IgD-negative memory B cell (primary cell): ENCODE data around the gene FAM20C. TPM values are rescaled to one million over a fixed set of nuclear protein-coding genes. Genes with fewer than 3 reads are reported as not detected.
"Not testable (repeated sequence)": the region's sequence is repeated elsewhere in the genome, so short reads cannot be mapped to it uniquely, and the experiment has no call there.

Experiments
- H3K27ac Mint-ChIP-seq, 3 donors: one replicate each; pipeline ENCODE4 v1.8.0; 2020 to 2022; ENCODE audit warnings: mild to moderate bottlenecking in 3 of 3, mixed read lengths in 3 of 3, moderate library complexity in 1 of 3
- H3K27me3 Mint-ChIP-seq: one replicate; pipeline ENCODE4 v1.8.0; 2021; ENCODE audit warnings: mixed read lengths
- H3K36me3 Mint-ChIP-seq: one replicate; pipeline ENCODE4 v1.8.0; 2020; ENCODE audit warnings: mild to moderate bottlenecking, mixed read lengths
- H3K4me1 Mint-ChIP-seq, 3 donors: one replicate each; pipeline ENCODE4 v1.8.0; 2020 to 2022; ENCODE audit warnings: mixed read lengths in 3 of 3, mild to moderate bottlenecking in 1 of 3
- H3K4me3 Mint-ChIP-seq, 4 donors: one replicate each; pipeline ENCODE4 v1.8.0; 2020 to 2022; ENCODE audit warnings: mild to moderate bottlenecking in 4 of 4, mixed read lengths in 4 of 4, moderate library complexity in 3 of 4
- H3K9me3 Mint-ChIP-seq, 3 donors: one replicate each; pipeline ENCODE4 v1.8.0; 2020 to 2021; ENCODE audit warnings: mixed read lengths in 3 of 3, mild to moderate bottlenecking in 1 of 3
- polyA plus RNA-seq: library from polyadenylated mRNA; unstranded; fragments of 300-500 nt; fragmentation: Illumina TruSeq; gene quantifications from one replicate; pipeline ENCODE4 v1.2.3, GENCODE V29; 2021

The FAM20C gene
- polyA plus RNA-seq, 1 donor from 2014 or later: not detected

DNA sequence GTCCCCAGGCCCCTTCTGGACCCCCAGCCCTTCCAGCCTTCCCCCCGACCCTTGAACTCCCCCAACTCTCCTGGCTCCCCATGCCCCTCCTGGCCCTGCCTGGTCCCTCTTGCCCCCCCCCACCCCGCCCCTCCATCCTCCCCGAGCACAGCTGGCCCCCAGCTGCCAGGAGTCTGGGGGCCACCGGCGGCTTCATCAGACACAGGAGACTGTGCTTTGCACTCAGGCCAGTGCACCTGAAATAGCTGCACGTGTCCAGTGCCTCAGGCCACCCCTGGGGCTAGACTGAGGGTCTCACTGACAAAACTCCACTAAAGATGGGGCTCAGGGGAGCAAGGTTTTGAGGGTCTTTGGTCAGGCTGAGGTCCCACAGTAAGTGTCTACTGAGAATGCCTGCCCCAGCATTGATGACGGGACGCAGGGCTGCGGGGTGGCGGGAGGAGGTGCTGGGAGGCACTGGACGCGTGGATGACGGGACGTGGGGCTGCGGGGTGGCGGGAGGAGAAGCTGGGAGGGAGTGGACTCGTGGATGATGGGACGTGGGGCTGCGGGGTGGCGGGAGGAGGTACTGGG, 104.1 kb downstream of the FAM20C start:
- peaks cover 10% of the 10 kb centered on the region for H3K27me3 Mint-ChIP-seq
- H3K27ac Mint-ChIP-seq: no peak overlapping the region
- H3K4me3 Mint-ChIP-seq: no peak overlapping the region
- H3K4me1 Mint-ChIP-seq: no peaks in the 10 kb centered on the region
- no peaks in the 10 kb centered on the region for H3K36me3 Mint-ChIP-seq
- H3K9me3 Mint-ChIP-seq: no peaks in the 10 kb centered on the region

DNA sequence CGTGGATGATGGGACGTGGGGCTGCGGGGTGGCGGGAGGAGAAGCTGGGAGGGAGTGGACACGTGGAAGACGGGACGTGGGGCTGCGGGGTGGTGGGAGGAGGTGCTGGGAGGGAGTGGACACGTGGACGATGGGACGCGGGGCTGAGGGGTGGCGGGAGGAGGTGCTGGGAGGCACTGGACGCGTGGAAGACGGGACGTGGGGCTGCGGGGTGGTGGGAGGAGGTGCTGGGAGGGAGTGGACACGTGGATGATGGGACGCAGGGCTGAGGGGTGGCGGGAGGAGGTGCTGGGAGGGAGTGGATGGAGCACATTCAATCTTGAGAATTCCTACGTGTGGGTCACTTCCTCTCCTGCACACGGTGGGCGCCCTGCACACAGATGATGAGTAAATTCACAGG, 104.8 kb downstream of the FAM20C start:
- not testable (repeated sequence) for H3K36me3 Mint-ChIP-seq, H3K9me3 Mint-ChIP-seq, H3K27ac Mint-ChIP-seq, H3K27me3 Mint-ChIP-seq, H3K4me3 Mint-ChIP-seq, H3K4me1 Mint-ChIP-seq

DNA sequence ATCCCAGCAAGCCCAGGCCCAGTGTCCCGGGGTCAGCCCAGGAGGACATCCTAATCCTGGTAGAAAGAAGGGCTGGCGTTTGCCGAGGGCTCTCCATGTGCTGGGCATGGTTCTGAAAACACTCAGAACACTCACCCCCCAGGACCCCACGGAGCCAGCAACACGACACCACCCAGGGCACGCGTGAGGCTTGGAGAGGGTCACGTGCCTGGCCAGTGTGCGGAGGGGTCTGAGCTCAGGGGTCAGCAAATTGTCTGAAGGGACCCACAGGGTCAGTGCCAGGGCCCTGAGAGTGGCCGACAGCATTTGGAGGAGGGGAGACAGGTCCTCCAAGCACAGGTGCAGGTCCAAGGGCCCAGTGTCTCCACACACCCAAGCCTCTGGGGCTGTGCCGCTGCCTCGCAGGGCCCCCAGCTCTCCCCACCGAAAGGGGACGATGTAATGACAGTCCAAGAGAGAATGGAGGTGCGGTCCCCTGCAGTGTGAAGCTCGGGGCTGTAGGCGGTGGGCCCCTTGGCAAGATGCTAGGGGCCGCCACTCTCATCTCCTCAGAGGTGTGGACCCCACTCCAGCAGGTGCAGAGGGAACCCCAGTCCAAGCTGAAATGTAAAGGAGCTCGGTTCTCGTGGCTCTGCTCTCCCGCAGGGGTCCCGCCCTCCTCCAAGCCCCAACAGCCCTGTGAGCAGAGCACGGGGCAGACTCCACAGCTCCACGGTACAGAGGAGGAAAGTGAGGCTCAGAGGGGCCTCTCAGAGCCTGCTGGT, 105.4 kb downstream of the FAM20C start:
- Mint-ChIP-seq H3K27me3 (peaks cover 4% of the 10 kb centered on the region), H3K4me1 (no peaks in the 10 kb centered on the region), H3K36me3 (no peaks in the 10 kb centered on the region), H3K9me3 (no peaks in the 10 kb centered on the region), H3K4me3 (no peak overlapping the region), H3K27ac (no peak overlapping the region)

DNA sequence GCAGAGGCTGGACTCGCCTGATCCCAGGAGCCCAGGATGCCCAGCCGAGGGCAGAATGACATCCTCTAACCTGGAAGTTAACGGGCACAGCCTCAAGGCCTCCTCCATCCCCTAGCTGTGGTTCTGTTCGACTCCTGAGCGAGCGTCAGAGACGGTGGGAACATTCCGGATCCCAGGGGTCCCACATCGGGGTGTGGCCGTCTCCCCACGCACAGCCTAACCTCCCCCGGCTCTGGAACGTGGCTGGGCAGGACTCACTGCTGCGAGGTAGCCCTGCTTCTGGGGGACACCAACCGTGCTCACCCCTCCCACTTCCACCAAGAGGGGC, 106.0 kb downstream of the FAM20C start:
- H3K9me3 Mint-ChIP-seq: no peaks in the 10 kb centered on the region
- no peaks in the 10 kb centered on the region for H3K4me1 Mint-ChIP-seq
- peaks cover 5% of the 10 kb centered on the region for H3K27me3 Mint-ChIP-seq
- H3K4me3 Mint-ChIP-seq: no peak overlapping the region
- no peak overlapping the region for H3K27ac Mint-ChIP-seq
- H3K36me3 Mint-ChIP-seq: no peaks in the 10 kb centered on the region

DNA sequence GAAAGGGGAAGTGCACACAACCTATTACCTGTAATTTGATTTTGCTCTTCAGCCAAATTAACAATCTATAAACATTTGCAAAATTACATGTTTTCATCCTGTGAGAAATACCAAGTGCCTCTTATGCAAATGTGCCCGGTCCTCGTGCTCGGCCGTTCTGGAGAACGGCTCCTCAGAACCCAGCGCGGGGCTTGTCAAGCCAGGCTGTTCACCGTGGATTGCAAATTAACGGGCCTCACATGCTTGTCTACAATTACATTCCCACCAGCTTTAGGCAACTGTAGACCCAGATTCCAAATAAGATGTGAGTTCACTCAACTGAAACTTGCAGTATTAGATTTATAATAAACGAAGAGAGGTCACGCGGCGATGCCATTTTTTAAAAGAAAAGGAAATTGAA, 106.4 kb downstream of the FAM20C start:
- H3K9me3 Mint-ChIP-seq: no peaks in the 10 kb centered on the region
- H3K4me1 Mint-ChIP-seq: no peaks in the 10 kb centered on the region
- no peaks in the 10 kb centered on the region for H3K36me3 Mint-ChIP-seq
- H3K27me3 Mint-ChIP-seq: peaks cover 5% of the 10 kb centered on the region
- H3K4me3 Mint-ChIP-seq: no peak overlapping the region
- no peak overlapping the region for H3K27ac Mint-ChIP-seq

DNA sequence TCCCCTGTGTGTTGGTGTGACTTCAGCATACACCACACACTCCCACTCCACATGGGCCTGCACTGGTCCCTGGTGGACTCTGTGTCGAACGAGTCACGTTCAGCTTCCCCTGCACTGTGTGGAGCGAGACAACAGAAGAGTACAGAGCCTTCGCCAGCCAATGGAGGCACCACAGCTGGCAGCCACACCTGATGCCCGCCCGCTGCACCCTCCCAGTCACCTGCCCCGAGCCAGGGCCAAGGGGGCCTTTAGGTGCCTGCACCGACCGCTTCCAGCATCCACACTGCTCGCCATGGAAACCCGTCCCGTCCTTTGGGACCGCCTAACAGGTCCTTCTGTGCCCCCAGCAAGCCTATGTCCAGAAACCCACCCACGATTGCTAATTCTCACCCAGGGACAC, 106.8 kb downstream of the FAM20C start:
- Mint-ChIP-seq H3K27me3 (peaks cover 5% of the 10 kb centered on the region), H3K36me3 (no peaks in the 10 kb centered on the region), H3K9me3 (no peaks in the 10 kb centered on the region), H3K4me3 (no peak overlapping the region), H3K27ac (no peak overlapping the region), H3K4me1 (no peaks in the 10 kb centered on the region)

DNA sequence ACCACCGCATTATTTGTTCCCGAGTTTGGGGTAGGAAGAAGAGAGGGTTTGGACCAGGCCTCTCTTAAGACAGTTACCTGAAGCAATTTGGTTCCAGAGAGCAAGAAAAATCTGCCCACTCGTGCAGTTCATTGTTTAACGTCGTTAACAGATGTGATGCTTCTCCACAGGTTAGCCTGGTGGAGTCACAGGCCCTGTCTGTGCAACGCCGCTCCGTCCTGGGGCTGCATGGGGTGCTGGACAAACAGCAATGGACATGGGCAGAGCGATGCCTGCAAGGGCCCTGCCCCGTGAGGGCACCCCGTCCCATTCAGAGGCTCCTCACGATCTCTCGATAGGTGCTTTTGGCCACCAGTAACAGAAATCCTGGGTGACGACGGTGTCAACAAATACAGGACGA, 107.3 kb downstream of the FAM20C start:
- Mint-ChIP-seq H3K4me3 (no peak overlapping the region), H3K36me3 (no peaks in the 10 kb centered on the region), H3K9me3 (peaks cover 0 to 3% (median 1%) of the 10 kb centered on the region in 3 donors), H3K4me1 (peaks cover 0 to 2% (median 0%) of the 10 kb centered on the region in 3 donors), H3K27ac (no peak overlapping the region), H3K27me3 (peaks cover 5% of the 10 kb centered on the region)

DNA sequence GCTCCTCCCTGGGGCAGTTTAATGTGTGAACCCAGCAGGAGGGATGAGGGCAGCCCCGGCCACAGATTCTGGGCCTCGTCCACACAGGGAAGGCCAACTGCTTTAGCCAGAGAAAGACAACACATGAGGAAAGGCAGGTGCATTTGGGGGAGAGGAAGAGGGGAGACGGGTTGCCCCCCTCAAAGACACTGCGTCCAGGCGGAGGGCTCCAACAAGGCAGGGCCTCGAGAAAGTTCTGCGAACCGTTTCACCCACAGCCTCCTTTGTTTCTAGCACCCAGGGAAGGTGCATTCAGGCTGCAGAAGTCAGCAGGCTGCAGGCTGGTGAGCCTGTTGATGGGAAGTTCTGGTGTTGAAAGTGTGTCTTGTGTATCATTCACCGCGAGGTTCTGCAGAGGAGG, 107.7 kb downstream of the FAM20C start:
- H3K4me1 Mint-ChIP-seq: peaks cover 0 to 2% (median 0%) of the 10 kb centered on the region in 3 donors
- peaks cover 3% of the 10 kb centered on the region for H3K27me3 Mint-ChIP-seq

DNA sequence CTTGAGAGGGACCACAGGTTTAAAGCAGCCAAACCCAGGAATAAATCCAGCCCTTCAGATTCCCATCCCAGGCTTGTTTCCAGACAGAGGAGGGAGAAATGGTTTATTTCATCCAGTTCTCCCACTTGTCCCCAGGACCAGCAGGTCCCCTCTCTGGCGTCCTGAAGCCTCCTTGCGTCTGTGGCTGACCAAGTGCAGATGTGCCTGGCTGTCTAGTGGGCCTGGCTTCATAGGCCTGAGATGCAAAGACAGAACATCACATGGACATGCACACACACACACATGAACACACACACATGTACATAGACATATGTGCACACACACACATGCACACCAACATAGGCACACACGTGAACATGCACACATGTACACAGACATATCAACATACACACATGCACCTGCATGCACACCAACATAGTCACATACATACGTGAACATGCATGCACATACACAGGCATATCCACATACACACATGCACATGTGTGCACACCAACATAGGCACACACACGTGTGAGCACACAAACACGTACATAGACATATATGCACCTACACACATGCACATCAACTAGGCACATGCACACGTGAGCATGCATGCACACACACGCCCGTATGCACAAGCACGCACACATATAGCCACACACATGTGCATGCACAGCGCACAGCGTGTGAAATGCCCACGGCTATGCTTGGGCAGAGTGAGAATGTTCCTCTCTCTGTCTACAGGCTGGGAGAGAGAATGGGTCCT, 108.3 kb downstream of the FAM20C start:
- H3K4me1 Mint-ChIP-seq: peaks cover 0 to 2% (median 0%) of the 10 kb centered on the region in 3 donors
- H3K9me3 Mint-ChIP-seq: peaks cover 0 to 3% (median 2%) of the 10 kb centered on the region in 3 donors
- no peak overlapping the region for H3K4me3 Mint-ChIP-seq
- H3K27me3 Mint-ChIP-seq: peaks cover 2% of the 10 kb centered on the region
- H3K36me3 Mint-ChIP-seq: no peaks in the 10 kb centered on the region
- H3K27ac Mint-ChIP-seq: no peak overlapping the region

More for the DNA sequence above, 107.7 kb downstream of the FAM20C start:
- H3K27ac Mint-ChIP-seq: no peak overlapping the region
- no peaks in the 10 kb centered on the region for H3K36me3 Mint-ChIP-seq
- peaks cover 0 to 3% (median 2%) of the 10 kb centered on the region in 3 donors for H3K9me3 Mint-ChIP-seq
- H3K4me3 Mint-ChIP-seq: no peak overlapping the region

DNA sequence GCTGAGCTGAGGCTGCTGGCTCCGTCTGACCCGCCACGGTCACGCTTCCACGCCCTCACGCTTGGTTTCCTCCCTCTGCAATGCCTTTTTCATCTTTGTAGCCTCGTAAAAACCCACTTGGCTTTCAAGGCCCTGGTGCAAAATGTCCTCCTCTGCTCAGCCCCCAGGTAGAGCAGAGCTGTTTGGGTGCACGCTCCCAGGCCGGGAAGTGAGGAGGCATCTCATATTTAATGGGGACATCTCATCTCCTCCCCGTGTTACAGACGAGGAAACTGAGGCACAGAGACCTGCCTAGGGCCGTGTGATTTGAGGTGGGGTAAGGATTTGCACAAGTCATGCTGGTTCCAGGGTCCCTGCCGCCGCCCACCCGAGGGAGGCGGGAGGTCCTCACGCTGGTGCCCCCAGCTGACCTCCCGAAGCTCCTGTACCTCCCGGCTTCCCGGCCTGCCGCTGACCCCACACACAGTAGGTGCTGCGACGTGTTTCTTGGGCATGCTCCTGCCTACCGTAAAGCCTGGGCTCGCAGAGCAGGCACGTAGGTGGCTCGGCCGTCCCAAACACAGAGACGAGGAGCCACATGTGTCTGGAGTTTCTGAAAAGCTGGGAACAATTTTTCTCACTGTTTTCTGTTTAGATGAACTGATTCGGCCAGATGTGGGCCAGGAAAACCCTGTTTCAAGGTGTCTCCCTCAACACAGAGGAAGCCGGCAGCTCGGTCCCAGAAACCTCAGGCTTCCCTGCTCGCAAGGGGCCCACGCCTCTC, 109.1 kb downstream of the FAM20C start:
- Mint-ChIP-seq H3K9me3 (peaks cover 0 to 3% (median 2%) of the 10 kb centered on the region in 3 donors), H3K4me1 (peaks cover 0 to 2% (median 0%) of the 10 kb centered on the region in 3 donors), H3K27ac (no peak overlapping the region), H3K27me3 (peaks cover 1% of the 10 kb centered on the region), H3K36me3 (no peaks in the 10 kb centered on the region), H3K4me3 (no peak overlapping the region)

DNA sequence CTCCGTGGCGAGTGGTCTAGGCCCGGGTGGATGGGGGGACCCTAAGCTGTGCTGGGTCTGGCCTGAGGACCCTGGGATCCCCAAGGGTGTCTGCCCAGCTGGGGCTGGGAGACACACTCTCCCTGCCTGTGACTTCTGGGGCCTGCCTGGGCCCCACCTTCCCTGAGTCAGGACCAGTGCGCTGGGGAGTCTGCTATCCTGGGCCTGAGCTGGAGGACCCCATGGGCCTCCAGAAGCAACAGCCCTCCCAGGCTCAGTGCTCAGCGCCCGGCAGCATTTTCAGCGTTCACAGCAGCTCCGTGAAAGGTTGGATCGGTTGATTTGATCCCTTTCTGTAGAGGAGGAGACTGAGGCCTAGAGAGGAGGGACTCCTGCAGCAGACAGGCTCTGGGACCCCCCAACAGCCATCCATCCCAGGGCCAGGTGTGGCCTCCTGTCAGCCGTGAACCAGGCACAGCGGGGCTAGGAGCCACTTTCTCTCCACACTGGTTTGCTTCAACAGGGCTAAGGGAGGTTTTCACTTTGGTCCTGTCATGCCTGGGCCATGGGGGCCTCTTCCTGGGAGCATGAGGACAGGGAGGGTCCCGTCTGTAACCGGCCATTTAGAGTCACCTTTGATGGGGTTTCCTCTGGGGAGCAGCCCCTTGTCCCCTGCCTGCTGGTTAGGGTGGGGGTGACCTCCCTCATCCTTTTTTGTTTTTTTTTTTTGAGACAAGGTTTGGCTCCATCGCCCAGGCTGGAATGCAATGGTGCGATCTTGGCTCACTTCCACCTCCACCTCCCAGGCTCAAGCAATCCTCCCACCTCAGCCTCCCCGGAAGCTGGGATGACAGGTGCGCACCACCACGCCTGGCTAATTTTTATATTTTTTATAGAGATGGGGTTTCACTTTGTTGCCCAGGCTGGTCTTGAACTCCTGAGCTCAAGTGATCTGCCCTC, 110.0 kb downstream of the FAM20C start:
- no peak overlapping the region for H3K27ac Mint-ChIP-seq
- no peaks in the 10 kb centered on the region for H3K36me3 Mint-ChIP-seq
- H3K4me3 Mint-ChIP-seq: no peak overlapping the region
- H3K27me3 Mint-ChIP-seq: peaks cover 1% of the 10 kb centered on the region
- peaks cover 0 to 2% (median 0%) of the 10 kb centered on the region in 3 donors for H3K4me1 Mint-ChIP-seq
- peaks cover 2 to 3% (median 2%) of the 10 kb centered on the region in 3 donors for H3K9me3 Mint-ChIP-seq

DNA sequence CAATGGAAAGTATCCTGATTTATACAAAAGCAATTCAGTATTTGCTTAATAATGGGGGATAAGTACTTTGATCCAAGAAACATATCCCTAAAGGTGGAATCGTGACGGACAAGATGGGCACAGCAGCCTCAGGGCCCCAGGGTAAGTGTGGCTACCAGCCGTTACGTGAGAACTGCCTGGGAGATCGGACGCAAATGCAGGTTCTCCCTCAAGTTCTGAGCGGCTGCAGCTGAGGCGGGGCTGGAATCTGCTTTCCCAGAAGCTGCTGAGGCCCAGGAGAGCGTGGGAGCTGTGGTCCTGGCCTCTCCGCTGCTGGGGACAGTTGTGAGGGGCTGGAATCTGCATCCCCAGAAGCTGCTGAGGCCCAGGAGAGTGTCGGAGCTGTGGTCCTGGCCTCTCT, 111.1 kb downstream of the FAM20C start:
- Mint-ChIP-seq H3K4me1 (peaks cover 0 to 2% (median 0%) of the 10 kb centered on the region in 3 donors), H3K9me3 (peaks cover 2 to 9% (median 4%) of the 10 kb centered on the region in 3 donors), H3K27ac (no peak overlapping the region), H3K36me3 (no peaks in the 10 kb centered on the region), H3K27me3 (peaks cover 1% of the 10 kb centered on the region), H3K4me3 (no peak overlapping the region)

DNA sequence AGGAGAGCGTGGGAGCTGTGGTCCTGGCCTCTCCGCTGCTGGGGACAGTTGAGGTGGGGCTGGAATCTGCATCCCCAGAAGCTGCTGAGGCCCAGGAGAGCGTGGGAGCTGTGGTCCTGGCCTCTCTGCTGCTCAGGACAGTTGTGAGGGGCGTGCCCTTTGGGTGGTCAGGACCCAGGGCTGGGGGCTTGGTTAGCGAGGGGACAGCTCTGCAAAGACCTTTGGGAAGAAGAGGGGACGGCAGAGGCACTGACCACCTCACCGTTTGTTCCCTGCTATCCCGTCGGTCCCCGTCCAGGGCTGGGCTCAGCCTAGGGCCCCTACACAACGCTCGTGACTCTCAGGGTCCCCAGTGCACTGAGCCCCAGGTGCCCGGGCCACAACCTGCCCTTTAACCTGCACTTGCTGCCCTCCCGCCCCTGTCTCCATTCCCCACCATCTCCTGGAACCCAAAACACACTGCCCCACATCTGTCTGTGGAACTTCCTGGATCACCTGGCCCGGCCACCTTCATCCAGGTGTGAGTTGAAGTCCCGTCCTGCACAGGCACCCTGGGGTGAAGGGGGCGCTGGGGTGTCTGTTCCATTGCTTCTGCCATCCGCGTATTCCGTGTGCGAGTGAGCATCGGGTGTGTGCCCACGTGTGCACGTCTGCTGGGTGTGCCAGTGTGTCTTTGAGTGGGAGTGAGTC, 111.7 kb downstream of the FAM20C start:
- peaks cover 2 to 9% (median 4%) of the 10 kb centered on the region in 3 donors for H3K9me3 Mint-ChIP-seq
- H3K27me3 Mint-ChIP-seq: peaks cover 1% of the 10 kb centered on the region

More for the DNA sequence above, 111.7 kb downstream of the FAM20C start:
- Mint-ChIP-seq H3K4me1 (peaks cover 0 to 2% (median 0%) of the 10 kb centered on the region in 3 donors), H3K27ac (no peak overlapping the region), H3K36me3 (no peaks in the 10 kb centered on the region), H3K4me3 (peak overlapping the region in 1 of 4 donors; percentile 54)
